K562 (cell line): ENCODE data around the gene CEP170. TPM values are rescaled to one million over a fixed set of nuclear protein-coding genes. Genes with fewer than 3 reads are reported as not detected.

ENCODE experiments used
- ATAC-seq: fragments of 200-7000 bp; cut with Tn5 transposase; 3 replicates; pipeline ENCODE4 v1.9.1; 2020; ENCODE audit warnings: moderate library complexity
- Bru-seq: library from RNA; stranded (reverse); fragments of 400-500 nt; gene quantifications from one replicate; lab custom pipeline; 2021; lab: Mats Ljungman, UMichigan
- BruChase-seq, 2 experiments: library from RNA; stranded (reverse); fragments of 400-500 nt; gene quantifications; one replicate each; lab custom pipeline; 2021; lab: Mats Ljungman, UMichigan
- BruUV-seq: library from RNA; stranded (reverse); fragments of 400-500 nt; replicated peaks from 2 replicates; lab custom pipeline; 2021; lab: Mats Ljungman, UMichigan
- CTCF ChIA-PET: fragments of 300-600 bp; formaldehyde crosslinking; extraction: SDS; loops from one replicate; lab custom pipeline; 2021; ENCODE audit warnings: low intra/inter-chr PET ratio; lab: Yijun Ruan, JAX
- POLR2A ChIA-PET: fragments of 300-600, 350-650 bp; sonication (Branson Sonifier 250); formaldehyde crosslinking; extraction: SDS; loops from one replicate; lab custom pipeline; 2021; ENCODE audit warnings: antibody characterized with exemption, inconsistent platforms; lab: Yijun Ruan, JAX
- DNase-seq, 4 experiments: peaks; one replicate each; pipeline versions ENCODE4 v3.0.0 to v3.0.0-alpha.2; 2011 to 2018; ENCODE audit warnings: low spot score in 3 of 4, mixed read lengths in 3 of 4; ENCODE audit errors: extremely low read depth in 1 of 4
- FAIRE-seq: peaks from 2 replicates; lab custom pipeline; 2011; peaks lifted over from hg19 to GRCh38; lab: Jason Lieb, UNC
- H2AFZ ChIP-seq: 2 replicates; pipeline ENCODE4 v1.6.0; 2011; ENCODE audit warnings: low read depth, low read length, control low read depth, inconsistent platforms
- H3K27ac ChIP-seq: fragments of 200-600 bp; 3 replicates; pipeline ENCODE4 v1.8.0; 2011; ENCODE audit warnings: low read depth, mild to moderate bottlenecking, control low read depth, inconsistent platforms, low read length, moderate library complexity, mixed read lengths; ENCODE audit errors: extremely low read depth
- H3K27me3 ChIP-seq, 2 experiments: fragments of 300-600 bp in 1 of 2; 2 replicates in 1 of 2; 3 replicates in 1 of 2; pipeline versions ENCODE4 v1.6.0 to v1.8.0; 2011; ENCODE audit warnings: inconsistent platforms in 2 of 2, low read length in 2 of 2, mild to moderate bottlenecking in 1 of 2, mixed read lengths in 1 of 2, moderate library complexity in 1 of 2; ENCODE audit not compliant: control insufficient read depth in 2 of 2, insufficient read depth in 2 of 2
- H3K36me3 ChIP-seq: fragments of 300-600 bp; 3 replicates; pipeline ENCODE4 v1.8.0; 2011; ENCODE audit warnings: mild to moderate bottlenecking, low read length, inconsistent platforms; ENCODE audit not compliant: control insufficient read depth, insufficient read depth
- H3K4me1 ChIP-seq, 2 experiments: fragments of 200-600 bp in 1 of 2; replicated peaks in 1 of 2; 2 replicates in 1 of 2; 3 replicates in 1 of 2; pipeline versions ENCODE4 v1.5.1 to v1.8.0; 2011; ENCODE audit warnings: inconsistent platforms in 2 of 2, low read length in 2 of 2, mild to moderate bottlenecking in 1 of 2, mixed read lengths in 1 of 2, moderate library complexity in 1 of 2; ENCODE audit not compliant: control insufficient read depth in 2 of 2, insufficient read depth in 2 of 2
- H3K4me2 ChIP-seq: 2 replicates; pipeline ENCODE4 v1.6.1; 2011; ENCODE audit warnings: low read length, control low read depth, inconsistent platforms, mixed read lengths; ENCODE audit not compliant: insufficient read depth
- H3K4me3 ChIP-seq: fragments of 200-600 bp; sonication (generic), shearing (Covaris generic); 2 replicates; pipeline ENCODE4 v1.5.1; 2016; ENCODE audit warnings: control low read depth, inconsistent platforms
- H3K79me2 ChIP-seq: fragments of 200-600 bp; 3 replicates; pipeline ENCODE4 v1.8.0; 2011; ENCODE audit warnings: low read length, inconsistent platforms; ENCODE audit not compliant: control insufficient read depth, insufficient read depth
- H3K9ac ChIP-seq, 2 experiments: 2 replicates each; pipeline versions ENCODE4 v1.6.0 to v1.6.1; 2011; ENCODE audit warnings: low read depth in 2 of 2, low read length in 2 of 2, control low read depth in 1 of 2, inconsistent platforms in 1 of 2, mild to moderate bottlenecking in 1 of 2, mixed read lengths in 1 of 2; ENCODE audit not compliant: insufficient read depth in 1 of 2
- H3K9me1 ChIP-seq: one replicate; pipeline ENCODE4 v1.6.0; 2011; ENCODE audit warnings: inconsistent platforms, mild to moderate bottlenecking, low read length, moderate library complexity; ENCODE audit not compliant: control insufficient read depth, insufficient read depth
- H3K9me3 ChIP-seq: replicated peaks from 2 replicates; pipeline ENCODE4 v1.5.1; 2011; ENCODE audit warnings: low read depth, low read length, inconsistent platforms; ENCODE audit not compliant: control insufficient read depth, insufficient read depth
- H4K20me1 ChIP-seq: replicated peaks from 2 replicates; pipeline ENCODE4 v1.6.1; 2011; ENCODE audit warnings: low read length, inconsistent platforms, mixed read lengths; ENCODE audit not compliant: control insufficient read depth, insufficient read depth
- ASH1L ChIP-seq: fragments of 450-650 bp; IDR thresholded peaks from 2 replicates; pipeline ENCODE4 v1.6.1; 2018; ENCODE audit warnings: borderline replicate concordance, mild to moderate bottlenecking, low read depth; ENCODE audit not compliant: partially characterized antibody
- BRF1 ChIP-seq: IDR thresholded peaks from 3 replicates; pipeline ENCODE4 v1.6.1; 2011; ENCODE audit warnings: borderline replicate concordance, mild to moderate bottlenecking; ENCODE audit not compliant: insufficient read length; ENCODE audit errors: extremely low read depth
- FOXK2 ChIP-seq, 2 experiments: fragments of 450-650 bp; IDR thresholded peaks in 1 of 2; conservative IDR thresholded peaks in 1 of 2; 2 replicates each; pipeline ENCODE4 v1.6.1; 2016; ENCODE audit warnings: low read depth in 2 of 2, mild to moderate bottlenecking in 1 of 2
- HCFC1 ChIP-seq: IDR thresholded peaks from 2 replicates; pipeline ENCODE4 v1.6.1; 2012; ENCODE audit warnings: low read depth, low read length, improper control_type of control experiment
- NBN ChIP-seq: fragments of 450-650 bp; IDR thresholded peaks from 2 replicates; pipeline ENCODE4 v1.6.1; 2016; ENCODE audit warnings: low read depth, mild to moderate bottlenecking
- PHF20 ChIP-seq: fragments of 450-650 bp; IDR thresholded peaks from 2 replicates; pipeline ENCODE4 v1.6.1; 2018; ENCODE audit not compliant: partially characterized antibody
- PYGO2 ChIP-seq: fragments of 450-650 bp; IDR thresholded peaks from 2 replicates; pipeline ENCODE4 v1.6.1; 2016; ENCODE audit warnings: mild to moderate bottlenecking, missing genetic modification characterization, moderate library complexity, missing compliant biosample characterization
- SLC30A9 ChIP-seq: fragments of 250-450 bp; sonication (Bioruptor Pico); IDR thresholded peaks from 2 replicates; pipeline ENCODE4 v1.8.0; 2022; ENCODE audit warnings: mild to moderate bottlenecking, moderate library complexity
- SNAPC5 ChIP-seq: fragments of 250-450 bp; sonication (Bioruptor Pico); IDR thresholded peaks from 2 replicates; pipeline ENCODE4 v1.8.0; 2021; ENCODE audit warnings: moderate library complexity, mild to moderate bottlenecking, inconsistent platforms
- SOX6 ChIP-seq: fragments of 450-650 bp; IDR thresholded peaks from 2 replicates; pipeline ENCODE4 v1.6.1; 2014; ENCODE audit warnings: mild to moderate bottlenecking
- TBP ChIP-seq: optimal IDR thresholded peaks from 2 replicates; pipeline ENCODE3; 2011; ENCODE audit warnings: low read depth, low read length, improper control_type of control experiment
- WGBS: fragments of 100-300 bp; shearing (Covaris generic); methylation state at CpG from one replicate; pipeline ENCODE4 v1.1.6; 2016; ENCODE audit warnings: low coverage, mixed read lengths; ENCODE audit not compliant: insufficient coverage; ENCODE audit errors: missing lambda C conversion rate; 5-methylcytosine and 5-hydroxymethylcytosine counted together
- in situ Hi-C: fragments of 300-500 bp; cut with MboI; formaldehyde crosslinking; loops from 4 replicates; pipeline ENCODE4 v1.15.0; 2018; ENCODE audit warnings: inconsistent platforms, mixed read lengths
- intact Hi-C: fragments of 100-400 bp; cut with micrococcal nuclease; formaldehyde crosslinking; loops from 2 replicates; pipeline ENCODE4 v1.14.2; 2022
- long read RNA-seq, 3 experiments: library from polyadenylated mRNA in 2 of 3; library from RNA in 1 of 3; unstranded in 2 of 3; stranded (forward) in 1 of 3; transcript quantifications; one replicate each; pipeline ENCODE4 v2.0.0, GENCODE V29; 2019 to 2022
- polyA minus RNA-seq, 3 experiments: library from RNA; depleted of rRNA, polyadenylated mRNA; stranded (reverse); fragments of >200 nt; gene quantifications; 2 replicates each; pipeline ENCODE4 v1.2.3, GENCODE V29; 2011
- polyA plus RNA-seq, 8 experiments: library from polyadenylated mRNA; depleted of rRNA in 4 of 8; stranded (reverse) in 5 of 8; unstranded in 3 of 8; fragments of >200 nt; fragmentation: Nextera tagmentation in 2 of 8; fragmentation: Illumina TruSeq in 1 of 8; extraction: Ambion mirVana in 2 of 8; extraction: Trizol in 1 of 8; gene quantifications; 2 replicates each; pipeline versions ENCODE4 v1.2.1 to v1.2.3, GENCODE V29; 2011 to 2014; ENCODE audit warnings: inconsistent platforms in 1 of 8, missing spikeins in 1 of 8
- total RNA-seq, 7 experiments: library from RNA; depleted of rRNA in 6 of 7; stranded (reverse); fragments of >200 nt in 6 of 7; fragmentation: Illumina TruSeq in 2 of 7; extraction: Trizol in 2 of 7; gene quantifications; 2 replicates each; pipeline versions ENCODE4 v1.2.1 to v1.2.3, GENCODE V29; 2011 to 2021; ENCODE audit warnings: low replicate concordance in 1 of 7
- TF ChIP-seq, protein P1 (sequence below): sonication (generic); formaldehyde crosslinking; IDR thresholded peaks from 2 replicates; pipeline ENCODE4 v1.8.1; 2023; ENCODE audit warnings: mild to moderate bottlenecking, missing genetic modification reagents
- TF ChIP-seq, protein P2 (sequence below): fragments of 450-650 bp; formaldehyde crosslinking; IDR thresholded peaks from 2 replicates; pipeline ENCODE4 v1.4.0; 2020; ENCODE audit warnings: mild to moderate bottlenecking, moderate library complexity

CEP170 gene
- 77.5 and 254 TPM in 2 replicates for total RNA-seq (2011; cell fraction: chromatin; rRNA removed; ENCODE audit: low replicate concordance)
- 38.5 and 51.8 TPM in 2 replicates for total RNA-seq (2011; cell fraction: nucleolus; rRNA removed)
- total RNA-seq (2011; cell fraction: nucleoplasm; rRNA removed): 83.7 and 95.0 TPM in 2 replicates
- total RNA-seq (2014; rRNA removed) (57.3 and 63.8 TPM in 2 replicates), total RNA-seq (2014; rRNA removed; fragmentation: Illumina TruSeq; extraction: Trizol) (89.0 and 102 TPM in 2 replicates), total RNA-seq (2015; rRNA removed; fragmentation: Illumina TruSeq; extraction: Trizol) (93.6 and 110 TPM in 2 replicates), total RNA-seq (2021) (73.6 and 82.0 TPM in 2 replicates), polyA plus RNA-seq (2011; rRNA removed) (94.4 and 104 TPM in 2 replicates), polyA plus RNA-seq (2014; fragmentation: Illumina TruSeq; extraction: Trizol) (58.0 and 68.5 TPM in 2 replicates), polyA plus RNA-seq (2014; fragmentation: Nextera tagmentation; extraction: Ambion mirVana) (10 to 100 TPM; 22.6 to 24.6 TPM), polyA plus RNA-seq (2014; rRNA removed) (47.2 and 53.6 TPM in 2 replicates), polyA minus RNA-seq (2011; rRNA and poly(A)+ RNA removed) (211 and 286 TPM in 2 replicates), Bru-seq, nascent RNA (percentile 92 among the genes with signal in this experiment), BruChase-seq, experiment 1, labeled RNA remaining after a 2-hour chase (percentile 93 among the genes with signal in this experiment), BruChase-seq, experiment 2, labeled RNA remaining after a 6-hour chase (percentile 93 among the genes with signal in this experiment)
- polyA plus RNA-seq (2011; cell fraction: cytosol; rRNA removed): 23.4 and 61.8 TPM in 2 replicates
- polyA plus RNA-seq (2011; cell fraction: nucleus; rRNA removed): 102 and 139 TPM in 2 replicates
- 34.8 and 35.9 TPM in 2 replicates for polyA plus RNA-seq (2012)
- 54.7 and 83.7 TPM in 2 replicates for polyA minus RNA-seq (2011; cell fraction: cytosol; rRNA and poly(A)+ RNA removed)
- 128 and 283 TPM in 2 replicates for polyA minus RNA-seq (2011; cell fraction: nucleus; rRNA and poly(A)+ RNA removed)
- long read RNA-seq, experiment 1, partial matches to known transcripts: 30 of 61 reads
- long read RNA-seq, experiment 1, other reads (novel, unspliced or antisense): 30 of 61 reads
- long read RNA-seq, experiment 2, partial matches to known transcripts: 0 of 12 reads
- long read RNA-seq, experiment 2, other reads (novel, unspliced or antisense): 12 of 12 reads
- long read RNA-seq, experiment 3, partial matches to known transcripts: 21 of 32 reads
- long read RNA-seq, experiment 3, other reads (novel, unspliced or antisense): 11 of 32 reads

DNA sequence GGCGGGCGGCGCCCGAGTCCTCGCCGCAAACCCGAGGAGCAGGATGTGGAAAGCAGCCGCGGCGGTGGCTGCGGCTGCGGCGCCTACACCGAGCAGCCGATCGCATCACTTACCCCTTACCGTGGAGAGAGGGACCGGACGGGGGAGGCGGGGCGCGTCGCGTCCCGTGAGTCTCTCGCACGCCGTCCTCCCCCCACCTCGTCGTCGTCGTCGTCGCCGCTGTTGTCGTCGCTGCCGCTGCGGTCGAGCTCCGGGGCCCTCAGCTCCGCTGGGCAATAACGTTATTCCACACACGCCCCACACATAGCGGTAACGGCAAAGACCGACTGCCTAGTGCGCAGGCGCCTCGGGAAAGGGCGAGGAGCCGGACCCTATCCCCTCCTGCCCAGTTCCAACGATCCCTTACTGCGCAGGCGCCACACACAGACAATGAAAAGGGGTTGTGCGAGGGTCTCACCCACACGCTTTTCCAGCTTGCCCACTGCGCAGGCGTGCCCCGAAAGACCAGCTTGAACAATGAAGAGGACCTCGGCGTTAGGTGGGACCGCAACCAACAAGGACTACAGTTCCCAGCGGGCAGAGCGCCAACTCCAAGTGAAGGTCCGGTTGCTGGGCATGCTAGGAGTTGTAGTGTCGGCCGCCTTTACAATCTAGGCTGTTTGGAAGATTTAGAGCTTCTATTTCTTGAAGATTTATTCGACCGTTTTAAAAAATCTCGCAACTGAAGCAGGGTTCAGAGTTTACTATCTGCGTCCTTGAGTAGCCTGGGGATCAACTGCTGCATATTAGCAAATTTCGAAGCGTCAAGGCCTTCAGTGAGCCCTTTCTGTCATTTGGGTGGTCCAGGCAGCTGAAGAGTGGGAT is at the start of gene CEP170:
CEP170 (minus strand) TSS at position 355 of the 864 bp plus-strand sequence. CDS start 30,001 bp downstream, outside the sequence.
- under 1% methylated on average over 62 of the region's 74 CpGs for WGBS
- no peak for FAIRE-seq
- intact Hi-C loops: loop anchor here (2.0 to 5.0 kb wide), 3 partner anchors 42 to 1607 kb away; partner anchors contain the start of gene HNRNPU
- TF ChIP-seq SOX6 (peak; percentile 55), HCFC1 (peak; percentile 96), ASH1L (peak; percentile 23), SLC30A9 (CRISPR knock-in tag) (no peak), FOXK2 (conservative IDR thresholded peaks at IDR 0.05 in 1 of 2, IDR thresholded peaks at IDR 0.05 in 1 of 2; ENCODE audit: low read depth in 2 of 2) (peak; percentile 82; a peak in 3 of 4 replicates), NBN (peak; percentile 12), PYGO2 (tag) (no peak), TBP (peak; percentile 80), BRF1 (no peak), PHF20 (peak; percentile 57), SNAPC5 (CRISPR knock-in tag) (no peak)
- TF ChIP-seq, protein P1, sequence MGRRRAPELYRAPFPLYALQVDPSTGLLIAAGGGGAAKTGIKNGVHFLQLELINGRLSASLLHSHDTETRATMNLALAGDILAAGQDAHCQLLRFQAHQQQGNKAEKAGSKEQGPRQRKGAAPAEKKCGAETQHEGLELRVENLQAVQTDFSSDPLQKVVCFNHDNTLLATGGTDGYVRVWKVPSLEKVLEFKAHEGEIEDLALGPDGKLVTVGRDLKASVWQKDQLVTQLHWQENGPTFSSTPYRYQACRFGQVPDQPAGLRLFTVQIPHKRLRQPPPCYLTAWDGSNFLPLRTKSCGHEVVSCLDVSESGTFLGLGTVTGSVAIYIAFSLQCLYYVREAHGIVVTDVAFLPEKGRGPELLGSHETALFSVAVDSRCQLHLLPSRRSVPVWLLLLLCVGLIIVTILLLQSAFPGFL (CRISPR knock-in tag): no peak
- TF ChIP-seq, protein P2, sequence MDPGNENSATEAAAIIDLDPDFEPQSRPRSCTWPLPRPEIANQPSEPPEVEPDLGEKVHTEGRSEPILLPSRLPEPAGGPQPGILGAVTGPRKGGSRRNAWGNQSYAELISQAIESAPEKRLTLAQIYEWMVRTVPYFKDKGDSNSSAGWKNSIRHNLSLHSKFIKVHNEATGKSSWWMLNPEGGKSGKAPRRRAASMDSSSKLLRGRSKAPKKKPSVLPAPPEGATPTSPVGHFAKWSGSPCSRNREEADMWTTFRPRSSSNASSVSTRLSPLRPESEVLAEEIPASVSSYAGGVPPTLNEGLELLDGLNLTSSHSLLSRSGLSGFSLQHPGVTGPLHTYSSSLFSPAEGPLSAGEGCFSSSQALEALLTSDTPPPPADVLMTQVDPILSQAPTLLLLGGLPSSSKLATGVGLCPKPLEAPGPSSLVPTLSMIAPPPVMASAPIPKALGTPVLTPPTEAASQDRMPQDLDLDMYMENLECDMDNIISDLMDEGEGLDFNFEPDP: 0 out of 2 replicates have a peak, but pooled peaks have one; percentile 6

More for the DNA sequence above, at the start of gene CEP170:
- peak; percentile 78 for ATAC-seq
- Histone ChIP-seq H4K20me1 (no peaks in the 10 kb centered on the region), H3K9ac (peak within 1 kb of the TSS; percentile 91 to 96), H3K79me2 (peaks cover 80% of the 10 kb centered on the region), H3K9me1 (no peaks in the 10 kb centered on the region), H3K4me3 (peak within 1 kb of the TSS; percentile 82), H3K27me3 (no peaks in the 10 kb centered on the region), H3K4me2 (peak within 1 kb of the TSS; percentile 90), H3K27ac (peak within 1 kb of the TSS; percentile 97), H2AFZ (peak within 1 kb of the TSS; percentile 93), H3K9me3 (no peaks in the 10 kb centered on the region), H3K4me1 (peaks cover 9 to 16% of the 10 kb centered on the region in 2 experiments), H3K36me3 (peaks cover 4% of the 10 kb centered on the region; the same call in 1 of the 3 replicates)
- CTCF ChIA-PET: no interaction called here
- POLR2A ChIA-PET: interaction anchor here (0.6 to 4.1 kb wide), 14 partner anchors 9 to 1281 kb away, joined by 3 to 19 read pairs (median 5); no protein-coding TSS in a partner anchor
- DNase-seq: peak; percentile 93 to 98 (median 95)
- in situ Hi-C loops: no loop called here
- no TSS peak for BruUV-seq
